RPMI8226 (cell line): Measurements from ENCODE around the gene TCEANC.
"Not testable (repeated sequence)": the region's sequence is repeated elsewhere in the genome, so short reads cannot be mapped to it uniquely, and the experiment has no call there.

Experiments used
- DNase-seq: peaks from one replicate; pipeline ENCODE4 v3.0.0-alpha.2; 2015

The TCEANC gene, protein sequence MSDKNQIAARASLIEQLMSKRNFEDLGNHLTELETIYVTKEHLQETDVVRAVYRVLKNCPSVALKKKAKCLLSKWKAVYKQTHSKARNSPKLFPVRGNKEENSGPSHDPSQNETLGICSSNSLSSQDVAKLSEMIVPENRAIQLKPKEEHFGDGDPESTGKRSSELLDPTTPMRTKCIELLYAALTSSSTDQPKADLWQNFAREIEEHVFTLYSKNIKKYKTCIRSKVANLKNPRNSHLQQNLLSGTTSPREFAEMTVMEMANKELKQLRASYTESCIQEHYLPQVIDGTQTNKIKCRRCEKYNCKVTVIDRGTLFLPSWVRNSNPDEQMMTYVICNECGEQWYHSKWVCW

DNA sequence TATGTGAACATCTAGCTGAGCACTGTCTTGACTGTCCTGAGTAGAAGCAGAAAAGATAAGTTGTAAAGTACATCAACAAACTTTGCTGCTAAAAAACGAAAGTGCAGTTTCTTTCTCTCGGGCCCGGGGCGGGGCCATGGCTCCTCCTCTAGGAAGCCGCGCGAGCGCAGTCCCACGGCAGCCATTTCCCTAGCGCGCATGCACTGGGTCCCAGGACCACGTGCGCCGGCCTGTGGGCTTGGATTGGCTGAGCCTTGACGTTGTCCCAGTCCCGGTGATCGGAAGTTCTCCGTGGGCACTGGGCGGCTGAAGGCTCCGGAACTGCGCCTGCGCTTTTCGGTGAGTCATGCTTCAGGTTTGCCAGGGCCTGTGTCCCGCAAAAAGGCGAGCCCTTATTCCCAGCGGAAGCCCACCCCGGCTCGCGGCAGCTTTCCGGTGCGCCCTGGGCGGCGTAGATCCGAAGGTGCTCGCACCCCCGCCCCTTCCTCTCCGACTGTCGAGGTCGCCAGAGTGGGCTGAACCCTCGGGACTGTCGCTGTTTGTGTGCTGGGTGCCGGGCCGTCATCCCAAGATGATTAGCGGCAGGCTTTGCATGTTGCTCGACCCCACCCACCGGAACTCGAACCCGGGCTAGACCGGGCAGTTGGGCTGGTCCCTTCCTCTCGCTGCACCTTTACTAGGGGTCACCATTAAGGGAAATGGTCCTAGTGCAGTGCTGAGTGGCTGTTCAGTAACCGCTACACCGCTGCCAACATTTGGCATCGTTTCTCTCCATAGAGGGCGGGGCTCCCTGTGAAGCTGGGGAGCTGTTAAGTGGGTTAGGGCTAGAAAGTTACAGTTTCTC, at the start of gene TCEANC:
TCEANC (plus strand) TSS at position 292 of the 844 bp plus-strand sequence. CDS start 9,368 bp downstream, outside the sequence.
- peak; percentile 97 for DNase-seq

DNA sequence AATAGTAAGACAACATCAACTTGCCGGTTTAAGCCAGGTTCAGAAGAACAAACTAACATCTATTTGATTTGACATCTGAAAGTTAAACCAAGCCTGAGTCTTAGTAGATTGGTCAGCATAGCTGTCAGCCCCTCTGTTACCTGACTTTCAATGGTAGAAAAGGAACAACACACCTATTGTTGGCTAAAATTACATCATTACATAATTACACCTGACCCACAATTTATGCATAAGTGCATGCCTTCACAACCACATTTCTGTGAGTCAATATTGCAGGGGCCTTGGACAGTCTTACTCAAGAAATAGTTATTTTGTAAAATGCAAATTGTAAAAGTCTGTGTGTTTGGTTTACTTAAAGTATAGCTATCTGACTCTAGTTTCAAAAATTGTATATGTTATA, 47.3 kb upstream of the TCEANC start:
- no peak for DNase-seq

DNA sequence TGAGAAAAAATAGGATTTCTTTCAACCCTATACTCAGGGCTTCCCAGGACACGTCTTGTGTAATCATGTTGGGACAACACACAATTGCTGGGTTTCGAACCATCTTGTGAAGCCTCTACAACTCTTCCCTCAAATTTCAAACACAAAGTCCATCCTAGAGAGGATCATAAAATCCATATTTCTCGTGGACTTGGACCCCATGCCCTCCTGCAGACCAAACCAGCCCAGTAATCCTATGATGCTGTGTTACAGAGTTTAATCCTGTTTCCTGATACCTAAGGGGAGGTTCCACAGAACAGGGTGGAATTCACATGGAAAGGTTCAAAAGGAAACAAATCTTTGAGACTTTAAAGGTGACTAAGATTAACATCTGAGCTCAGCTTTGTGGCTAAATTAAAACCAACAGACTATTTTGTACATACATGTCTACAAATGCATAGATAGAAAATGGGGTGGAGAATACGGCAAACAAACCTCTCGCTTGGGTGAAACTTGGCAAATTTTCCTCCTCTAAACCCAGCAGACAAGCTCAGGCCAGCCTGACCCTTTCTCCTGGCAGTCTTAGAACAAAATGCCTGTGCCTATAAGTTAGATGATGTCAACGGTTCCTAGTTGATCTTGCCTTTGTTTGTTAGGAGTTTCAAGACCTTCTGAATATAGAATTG, 45.5 kb upstream of the TCEANC start:
- no peak for DNase-seq

DNA sequence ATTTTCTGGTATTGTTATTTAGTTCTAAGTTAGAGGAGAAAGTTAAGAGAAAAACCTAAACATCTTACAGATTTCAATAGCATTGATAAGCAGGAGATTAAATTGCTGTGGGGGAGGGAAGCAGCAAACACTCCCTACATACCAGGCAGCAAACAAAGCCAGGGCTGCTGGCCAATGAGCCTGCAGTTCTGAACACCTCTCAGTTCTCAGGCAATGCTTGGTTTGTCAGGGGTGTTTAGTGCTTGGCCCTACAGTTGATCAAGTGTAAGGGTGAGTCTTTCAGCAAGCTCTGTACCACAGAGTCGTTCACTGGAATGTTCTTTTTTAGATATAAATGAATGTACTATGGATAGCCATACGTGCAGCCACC, 45.0 kb upstream of the TCEANC start:
- DNase-seq: no peak

DNA sequence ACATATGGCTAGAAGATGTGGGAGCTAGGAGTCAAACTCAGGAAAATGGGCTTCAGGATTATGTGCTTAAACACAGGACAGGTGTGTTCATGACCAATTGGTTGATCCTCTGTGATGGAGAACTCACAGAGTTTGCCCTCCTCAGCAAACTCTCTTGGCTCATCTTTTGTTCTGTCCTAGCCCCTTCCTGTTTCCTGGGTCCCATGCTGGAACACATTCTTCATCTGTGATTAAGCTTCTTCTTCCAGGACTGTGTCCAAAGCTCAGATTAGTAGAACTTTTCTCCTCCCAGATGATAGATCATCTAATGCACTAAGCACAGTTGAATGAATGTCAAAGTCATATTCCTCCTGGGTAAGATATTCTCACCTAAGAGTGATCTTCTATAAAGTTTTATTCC, 38.8 kb upstream of the TCEANC start:
- no peak for DNase-seq

DNA sequence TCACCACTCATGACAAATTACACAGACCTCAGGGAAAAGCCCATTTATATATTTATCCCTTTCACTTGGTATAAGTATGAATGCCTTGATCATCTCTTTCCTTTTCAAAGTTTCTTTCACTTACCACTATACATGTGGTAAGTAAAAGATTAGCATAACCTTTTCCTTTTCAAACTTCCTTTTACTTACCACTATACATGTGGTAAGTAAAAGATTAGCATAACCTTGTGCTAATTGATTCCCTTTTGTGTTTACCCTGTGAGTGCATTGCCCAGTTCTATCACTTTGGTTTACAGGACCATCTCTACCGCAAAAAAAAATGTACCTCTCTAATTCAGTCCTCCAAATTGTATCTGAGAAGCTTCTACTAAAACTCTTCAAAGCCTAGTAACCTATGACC, 32.7 kb upstream of the TCEANC start:
- DNase-seq: no peak

DNA sequence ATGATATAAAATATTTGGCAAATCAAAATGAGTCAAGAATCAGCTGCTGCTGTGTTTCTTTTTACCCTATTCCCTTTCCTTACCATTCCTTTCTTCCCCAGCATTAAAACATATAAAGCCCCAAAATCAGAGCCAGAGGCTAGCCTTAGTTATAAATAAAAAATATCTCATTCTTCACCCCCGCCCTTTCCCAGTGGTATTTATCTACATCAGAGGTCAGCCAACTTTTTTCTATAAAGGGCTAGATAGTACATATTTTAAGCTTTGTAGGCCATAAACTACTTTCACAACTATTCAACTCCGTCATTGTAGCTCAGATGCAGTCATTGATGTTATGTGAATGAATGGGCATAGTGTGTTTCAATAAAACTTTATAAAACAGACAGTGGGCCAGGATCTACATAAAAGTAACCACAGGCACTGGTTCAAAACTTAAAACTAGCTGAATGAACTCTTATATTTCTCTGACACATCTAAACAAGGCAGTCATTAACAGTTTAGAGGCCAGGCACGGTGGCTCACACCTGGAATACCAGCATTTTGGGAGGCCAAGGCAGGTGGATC, 30.5 kb upstream of the TCEANC start:
- no peak for DNase-seq

DNA sequence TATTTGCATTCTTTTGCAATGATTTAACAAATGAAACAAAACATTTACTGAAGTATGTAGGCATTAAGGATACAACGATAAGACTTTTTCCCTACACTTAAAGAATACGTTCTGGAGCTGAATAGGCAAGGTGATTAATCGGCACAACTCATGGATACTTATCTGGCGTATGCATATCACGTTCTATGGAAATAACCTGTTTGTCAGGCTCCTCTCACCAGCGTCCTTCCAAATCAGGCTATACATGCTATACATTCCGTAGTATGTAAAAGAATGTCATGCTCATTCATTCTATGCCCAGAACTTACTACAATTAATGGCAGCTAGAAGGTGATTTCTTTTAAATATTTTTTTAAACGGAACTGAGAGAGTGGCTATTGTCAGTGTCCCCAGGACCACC, 25.6 kb upstream of the TCEANC start:
- no peak for DNase-seq

DNA sequence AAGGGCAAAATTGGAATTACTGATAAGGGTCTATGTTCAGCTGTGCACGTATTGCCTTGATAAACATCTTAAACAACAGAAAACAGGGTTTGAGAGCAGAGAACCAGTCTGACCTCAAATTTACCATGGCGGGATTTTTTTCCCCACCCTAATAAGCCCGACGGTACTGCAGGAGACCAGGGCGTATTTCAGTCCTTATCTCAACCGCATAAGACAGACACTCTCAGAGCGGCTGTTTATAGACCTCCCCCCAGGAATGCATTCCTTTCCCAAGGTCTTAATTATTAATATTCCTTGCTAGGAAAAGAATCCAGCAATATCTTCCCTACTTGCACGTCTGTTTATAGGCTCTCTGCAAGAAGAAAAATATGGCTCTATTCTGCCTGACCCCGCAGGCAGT, 15.7 kb upstream of the TCEANC start:
- not testable (repeated sequence) for DNase-seq

DNA sequence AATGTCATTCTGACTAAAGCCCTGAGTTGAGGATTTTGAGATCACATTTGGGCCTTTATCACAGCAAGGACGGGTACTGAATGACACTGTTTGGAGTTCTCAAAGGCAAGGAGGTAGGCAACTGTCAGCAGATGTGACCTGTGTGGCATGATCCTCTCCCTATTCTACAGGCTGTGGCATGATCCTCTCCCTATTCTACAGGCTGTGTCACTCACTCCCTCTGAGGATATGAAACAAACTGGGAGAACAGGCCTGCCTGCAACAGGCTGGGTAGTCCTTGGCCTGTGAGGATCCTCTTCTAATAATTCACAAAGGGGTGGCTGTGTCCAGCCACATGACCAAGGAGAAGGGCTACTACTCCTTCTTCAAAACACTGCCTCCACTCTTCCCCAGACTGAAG, 14.9 kb upstream of the TCEANC start:
- DNase-seq: no peak

DNA sequence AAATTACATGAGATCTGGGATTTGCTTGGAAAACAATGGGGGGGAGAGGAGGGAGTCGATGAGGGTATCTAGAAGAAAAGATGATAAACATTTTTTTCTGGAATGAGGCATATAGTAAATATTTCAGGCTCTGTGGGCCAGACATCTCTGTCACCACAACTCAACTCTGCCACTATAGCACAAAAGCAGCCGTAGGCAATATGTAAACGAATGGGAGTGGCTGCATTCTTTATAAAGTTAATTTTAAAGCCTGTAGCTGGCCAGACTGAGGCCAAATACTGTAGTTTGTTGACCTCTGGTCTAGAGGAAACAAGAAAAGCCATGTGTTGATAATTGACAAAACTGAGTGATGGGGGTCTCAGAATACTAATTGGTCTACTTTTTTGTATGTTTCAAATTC, 14.1 kb upstream of the TCEANC start:
- DNase-seq: no peak

DNA sequence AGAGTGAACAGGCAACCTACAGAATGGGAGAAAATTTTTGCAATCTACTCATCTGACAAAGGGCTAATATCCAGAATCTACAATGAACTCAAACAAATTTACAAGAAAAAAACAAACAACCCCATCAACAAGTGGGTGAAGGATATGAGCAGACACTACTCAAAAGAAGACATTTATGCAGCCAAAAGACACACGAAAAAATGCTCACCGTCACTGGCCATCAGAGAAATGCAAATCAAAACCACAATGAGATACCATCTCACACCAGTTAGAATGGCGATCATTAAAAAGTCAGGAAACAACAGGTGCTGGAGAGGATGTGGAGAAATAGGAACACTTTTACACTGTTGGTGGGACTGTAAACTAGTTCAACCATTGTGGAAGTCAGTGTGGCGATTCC, 11.3 kb upstream of the TCEANC start:
- DNase-seq: not testable (repeated sequence)

DNA sequence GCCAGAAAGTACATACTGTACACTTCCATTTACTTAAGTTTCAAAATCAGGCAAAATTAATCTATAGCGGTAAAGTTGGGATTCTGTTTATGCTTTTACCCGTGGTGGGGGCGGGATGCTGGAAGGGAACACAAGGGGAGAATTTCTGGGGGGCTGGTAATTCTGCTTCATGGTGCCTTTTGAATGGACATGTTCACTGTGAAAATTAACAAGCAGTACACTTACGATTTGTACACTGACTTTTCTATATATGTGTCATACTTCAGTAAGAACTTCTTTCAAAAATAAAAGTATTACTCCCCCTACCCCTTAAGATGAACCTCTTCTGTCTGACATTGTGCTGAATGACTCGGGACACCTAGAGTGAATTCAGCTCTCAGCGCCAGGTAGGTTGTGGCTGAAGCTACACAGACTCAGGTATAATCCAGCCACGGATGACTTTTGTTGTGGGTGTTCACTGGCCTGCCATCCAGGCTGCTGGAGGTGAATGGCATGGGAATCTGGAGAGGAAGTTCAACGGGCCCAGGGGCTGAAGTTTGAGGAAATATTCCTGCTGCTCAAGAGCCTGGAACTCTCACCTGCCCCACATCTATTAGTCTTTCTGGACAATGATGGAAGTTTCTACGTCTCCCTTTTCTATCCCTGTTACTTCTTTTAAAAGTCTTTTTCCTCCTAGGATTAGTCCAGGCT, 7.3 kb upstream of the TCEANC start:
- no peak for DNase-seq

DNA sequence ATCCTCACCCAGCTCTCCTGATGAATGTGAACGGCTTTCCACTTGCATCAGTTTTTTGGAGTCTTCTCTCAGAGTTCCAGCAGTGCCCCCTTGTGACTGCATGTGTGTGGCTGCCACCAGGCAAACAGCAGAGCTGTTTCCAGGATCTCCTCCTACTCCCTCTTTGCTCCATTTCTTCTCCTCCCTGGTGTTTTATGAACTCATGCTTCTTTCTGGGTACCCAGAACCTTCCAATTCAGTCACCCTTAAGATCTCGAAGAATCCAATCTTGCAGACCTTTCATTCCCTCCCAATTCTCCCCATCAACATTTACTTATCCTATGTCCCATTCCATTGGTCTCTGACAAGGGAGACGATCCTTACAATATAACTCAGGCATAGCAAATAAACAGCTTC, 6.8 kb upstream of the TCEANC start:
- peak; percentile 52 for DNase-seq

DNA sequence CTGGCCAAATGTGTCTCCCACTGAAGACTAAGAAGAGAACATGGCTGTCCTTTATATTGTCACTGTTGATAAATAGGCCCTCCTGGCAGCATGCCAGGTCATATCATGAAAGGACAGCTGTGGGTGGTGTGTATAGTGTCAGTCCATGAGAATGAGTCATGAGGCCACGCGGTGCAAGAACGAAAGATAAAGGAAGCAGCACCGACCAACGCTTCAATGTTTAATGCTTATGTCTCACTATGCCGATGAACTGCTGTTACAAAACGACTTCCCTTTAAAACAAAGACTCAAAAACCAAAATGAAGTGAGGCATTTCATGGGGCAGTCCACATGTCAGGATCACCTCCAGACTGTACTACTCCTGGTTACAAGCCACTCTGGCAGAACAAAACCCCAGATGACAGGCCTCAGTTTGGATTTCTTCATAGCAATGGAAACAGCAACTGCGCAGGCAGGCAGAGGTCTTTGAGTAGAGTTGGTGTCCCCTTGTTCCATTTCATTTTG, 5.2 kb upstream of the TCEANC start:
- peak; percentile 56 for DNase-seq

DNA sequence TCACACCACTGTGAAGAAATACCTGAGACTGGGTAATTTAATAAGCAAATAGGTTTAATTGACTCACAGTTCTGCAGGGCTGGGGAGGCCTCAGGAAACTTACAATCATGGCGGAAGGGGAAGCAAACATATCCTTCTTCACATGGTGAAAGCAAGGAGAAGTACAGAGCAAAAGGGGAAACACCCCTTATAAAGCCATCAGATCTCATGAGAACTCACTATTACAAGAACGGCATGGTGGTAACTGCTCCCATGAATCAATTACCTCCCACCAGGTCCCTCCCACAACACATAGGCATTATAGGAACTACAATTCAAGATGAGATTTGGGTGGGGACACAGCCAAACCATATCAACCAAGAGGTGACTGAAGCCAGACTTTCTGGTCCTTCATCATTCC, 4.6 kb upstream of the TCEANC start:
- not testable (repeated sequence) for DNase-seq

DNA sequence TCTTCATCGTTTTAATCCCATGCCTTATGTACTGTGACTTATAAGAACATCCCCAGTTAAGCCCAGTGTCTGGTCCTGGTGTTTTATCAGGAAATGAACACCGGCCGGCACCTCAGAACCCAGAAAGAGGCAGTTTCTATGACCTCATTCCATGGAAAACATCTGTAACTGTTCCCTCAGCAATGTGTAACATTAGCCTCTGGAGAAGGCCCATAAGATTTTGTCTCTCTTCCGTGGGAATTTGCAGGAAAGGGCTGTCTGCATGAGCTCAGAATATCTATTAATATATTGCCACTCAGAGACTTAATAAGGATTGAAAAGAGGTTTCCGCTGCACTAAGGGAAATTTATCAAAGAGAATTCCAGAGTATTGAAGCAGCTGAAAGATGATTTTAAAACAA, 3.1 kb upstream of the TCEANC start:
- DNase-seq: no peak

DNA sequence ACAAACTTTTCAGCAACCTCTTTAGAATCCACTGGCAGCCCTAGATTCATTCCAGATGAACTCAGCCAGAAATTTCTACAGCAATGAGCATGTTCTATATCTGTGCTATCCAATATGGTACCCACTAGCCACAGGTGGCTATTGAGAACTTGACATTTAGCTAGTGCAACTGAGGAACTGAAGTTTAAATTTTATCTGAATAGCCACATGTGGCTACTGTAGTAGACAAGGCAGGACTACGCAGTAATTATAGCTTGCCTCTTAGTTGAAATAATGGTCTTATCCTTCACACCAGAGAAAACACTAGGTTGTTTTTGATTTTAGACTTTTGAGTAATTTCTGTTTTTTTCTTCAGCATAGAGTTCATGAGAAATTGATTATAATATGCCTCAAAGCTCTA, 2.6 kb upstream of the TCEANC start:
- no peak for DNase-seq

DNA sequence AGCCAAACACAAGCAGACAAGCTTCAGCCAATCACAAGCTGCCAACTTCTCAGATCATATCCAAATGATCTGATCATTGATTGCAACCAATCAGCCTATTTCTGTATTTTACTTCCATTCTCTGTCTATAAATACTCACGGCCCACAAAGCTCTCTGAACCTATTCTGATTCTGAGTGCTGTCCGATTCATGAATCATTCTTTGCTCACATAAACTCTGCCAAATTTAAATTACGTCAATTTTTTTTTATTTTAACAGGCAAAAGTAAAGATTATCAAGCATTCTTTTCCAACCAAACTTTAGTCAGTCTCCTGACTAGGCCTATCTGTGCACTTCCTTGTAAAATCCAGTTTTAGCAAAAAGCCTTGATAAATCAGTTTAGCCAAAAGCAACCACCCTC, 1.8 kb upstream of the TCEANC start:
- no peak for DNase-seq

DNA sequence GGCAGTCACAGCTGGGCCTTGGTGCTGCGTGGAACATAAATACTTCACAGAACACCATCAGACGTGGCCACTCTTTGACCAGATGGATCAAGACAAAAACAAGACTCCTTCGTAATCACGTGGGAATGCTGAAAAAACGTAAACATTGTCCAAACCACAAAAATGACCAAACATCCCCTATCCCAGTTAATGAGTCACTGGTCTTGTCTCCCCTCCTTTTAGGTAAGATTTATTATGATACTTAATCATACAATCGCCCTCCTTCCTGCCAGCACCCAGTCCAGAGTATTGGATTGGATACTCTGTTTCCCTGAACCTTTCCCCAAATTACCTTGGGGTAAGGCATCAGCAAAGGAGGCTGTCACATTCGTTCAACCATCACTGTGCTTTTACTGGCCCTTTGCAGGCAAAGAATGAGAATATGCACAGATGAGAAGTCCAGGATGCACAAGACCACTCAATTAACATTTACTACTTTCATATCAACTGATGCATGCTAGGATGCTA, 601 bp upstream of the TCEANC start:
- DNase-seq: no peak

DNA sequence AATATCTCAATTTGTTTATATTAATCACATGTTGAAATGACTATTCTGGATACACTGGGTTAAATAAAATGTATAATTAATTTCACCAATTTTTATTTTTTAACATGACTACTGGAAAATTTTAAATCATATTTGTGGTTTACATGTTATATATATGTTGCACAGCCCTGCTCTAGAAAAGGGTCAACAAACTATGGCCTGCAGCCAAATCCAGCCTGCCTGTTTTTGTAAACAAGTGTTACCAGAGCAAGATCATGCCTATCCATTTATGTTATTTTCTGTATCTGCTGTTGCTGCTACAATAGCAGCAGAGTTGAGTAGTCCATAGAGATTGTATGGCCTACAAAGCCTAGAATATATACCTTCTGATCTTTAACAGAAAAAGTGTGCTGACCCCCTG, 1.2 kb downstream of the TCEANC start:
- peak; percentile 16 for DNase-seq

DNA sequence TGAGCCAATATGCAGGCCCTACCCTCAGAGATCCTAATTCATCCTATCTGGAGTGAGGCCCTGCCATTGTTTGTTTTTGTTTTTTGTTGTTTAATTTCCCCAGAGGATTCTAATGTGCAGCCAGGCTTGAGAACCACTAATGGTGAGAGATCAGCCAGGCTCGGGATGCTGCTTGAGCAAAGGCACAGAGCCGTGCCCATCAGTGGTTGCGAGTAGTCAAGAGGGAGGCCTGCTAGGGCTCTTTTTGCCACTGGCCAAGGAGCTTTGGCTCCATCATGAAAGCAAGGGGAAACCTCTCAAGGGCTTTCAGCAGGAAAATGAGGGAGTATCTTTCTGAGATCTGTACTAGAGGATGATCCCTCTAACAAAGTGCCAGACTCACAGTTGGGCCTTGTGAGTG, 2.7 kb downstream of the TCEANC start:
- no peak for DNase-seq
